GM18868 (cell line): ENCODE measurements around the gene CDK5R1.
"Not testable (repeated sequence)": the region's sequence is repeated elsewhere in the genome, so short reads cannot be mapped to it uniquely, and the experiment has no call there.

ENCODE experiments used
- ATAC-seq: cut with Tn5 transposase; IDR thresholded peaks from one replicate; pipeline ENCODE4 v1.9.1; 2021; ENCODE audit warnings: mild to moderate bottlenecking, moderate library complexity; ENCODE audit not compliant: unreplicated experiment

CDK5R1 gene

GRCh38 chr17:32486701-32487472 is at the start of gene CDK5R1:
Gene CDK5R1 (plus strand): TSS chr17:32486993. CDS start chr17:32487621, 628 bp downstream.
- ATAC-seq = peak; percentile 51

- no peak for ATAC-seq
These were observed 46.1 kb upstream of the CDK5R1 start for GRCh38 chr17:32440722-32441121.

- ATAC-seq = no peak
These were observed 44.9 kb upstream of the CDK5R1 start for GRCh38 chr17:32441886-32442285.

DNA sequence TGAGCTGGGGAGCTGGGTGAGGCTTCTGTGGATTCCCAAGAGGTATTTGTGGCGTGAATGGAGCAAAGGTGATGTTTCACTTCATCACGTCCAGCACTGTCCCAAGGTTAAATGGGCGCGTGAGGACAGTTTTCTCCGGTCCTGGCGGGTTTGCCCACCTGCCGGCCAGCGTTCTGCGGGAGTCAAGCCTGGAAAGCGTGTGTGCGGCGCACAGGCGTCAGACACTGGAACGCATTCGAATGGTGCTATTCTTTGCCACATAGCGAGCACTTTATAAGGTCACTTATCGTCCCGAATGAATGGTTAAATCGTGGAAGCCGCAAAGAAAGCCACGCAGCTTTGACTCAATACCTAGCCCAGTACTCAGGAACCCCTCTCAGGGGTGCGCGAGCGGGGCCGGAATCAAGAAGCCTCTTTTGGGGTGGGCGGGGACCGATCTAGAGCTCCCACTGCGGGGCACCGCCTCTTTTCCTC is 42.9 kb upstream of the CDK5R1 start:
- ATAC-seq = no peak

DNA sequence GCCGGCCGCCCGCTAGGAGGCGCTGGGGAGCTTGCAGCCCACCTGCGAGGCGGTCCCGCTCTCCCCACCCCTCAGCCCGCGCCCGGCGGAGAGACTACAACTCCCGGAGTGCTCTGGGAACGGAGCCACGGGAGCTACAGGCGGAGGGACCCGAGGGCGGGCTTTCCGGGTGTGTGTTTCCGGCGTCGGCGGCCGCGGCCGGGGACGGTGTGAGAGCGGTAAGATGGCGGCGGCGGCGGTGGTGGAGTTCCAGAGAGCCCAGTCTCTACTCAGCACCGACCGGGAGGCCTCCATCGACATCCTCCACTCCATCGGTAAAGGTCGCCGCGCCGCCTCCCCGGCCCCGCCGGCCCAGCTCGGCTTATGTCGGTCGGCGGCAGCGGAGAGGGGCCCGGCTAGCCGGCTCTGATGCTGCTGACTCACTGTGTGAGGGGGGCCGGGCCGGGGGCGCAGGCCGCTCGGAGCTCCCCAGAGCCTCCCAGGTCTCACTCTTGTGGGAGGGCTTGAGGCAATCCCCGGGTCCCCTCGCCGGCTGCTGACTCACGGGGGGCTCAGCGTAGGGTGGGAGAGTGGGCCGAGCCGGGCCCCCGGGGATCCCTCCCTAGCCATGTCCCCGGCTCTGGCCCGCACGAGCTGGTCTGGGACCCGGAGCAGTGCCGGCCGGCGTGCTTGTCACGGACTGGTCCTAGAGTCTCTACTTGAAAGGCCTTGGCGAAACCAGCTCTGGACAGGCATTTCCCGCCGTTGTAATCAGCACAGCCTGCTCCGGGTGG is 42.3 kb upstream of the CDK5R1 start, which contains the start of gene PSMD11:
TSS of gene PSMD11 (plus strand) at position 210 of the 773 bp plus-strand sequence. CDS start at position 224, 14 bp downstream.
- ATAC-seq = peak; percentile 92

- no peak for ATAC-seq
These were observed 41.7 kb upstream of the CDK5R1 start for GRCh38 chr17:32445074-32445415.

- no peak for ATAC-seq
These were observed 41.3 kb upstream of the CDK5R1 start for GRCh38 chr17:32445497-32445896.

GRCh38 chr17:32445971-32446370 is 40.8 kb upstream of the CDK5R1 start:
- no peak for ATAC-seq

- ATAC-seq = no peak
These were observed 39.8 kb upstream of the CDK5R1 start for GRCh38 chr17:32446949-32447348.

- ATAC-seq = no peak
These were observed 36.8 kb upstream of the CDK5R1 start for GRCh38 chr17:32449963-32450362.

DNA sequence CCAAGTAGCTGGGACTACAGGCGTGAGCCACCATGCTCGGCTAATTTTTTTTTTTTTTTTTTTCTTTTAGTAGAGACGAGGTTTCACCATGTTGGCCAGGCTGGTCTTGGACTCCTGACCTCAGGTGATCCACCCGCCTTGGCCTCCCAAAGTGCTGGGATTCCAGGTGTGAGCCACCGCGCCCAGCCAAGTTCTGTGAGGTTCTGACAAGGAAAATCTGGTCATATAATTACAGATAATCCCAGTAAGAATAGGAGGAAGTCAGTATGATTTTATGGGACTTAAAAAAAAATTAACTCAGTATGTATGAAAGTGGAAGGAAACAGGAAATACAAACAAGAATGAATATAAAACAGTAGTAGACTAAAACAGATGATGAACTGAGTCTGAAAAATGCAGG is 36.4 kb upstream of the CDK5R1 start:
- ATAC-seq = not testable (repeated sequence)

- ATAC-seq = no peak
These were observed 34.9 kb upstream of the CDK5R1 start for GRCh38 chr17:32451879-32452278.

- no peak for ATAC-seq
These were observed 34.5 kb upstream of the CDK5R1 start for GRCh38 chr17:32452281-32452680.

DNA sequence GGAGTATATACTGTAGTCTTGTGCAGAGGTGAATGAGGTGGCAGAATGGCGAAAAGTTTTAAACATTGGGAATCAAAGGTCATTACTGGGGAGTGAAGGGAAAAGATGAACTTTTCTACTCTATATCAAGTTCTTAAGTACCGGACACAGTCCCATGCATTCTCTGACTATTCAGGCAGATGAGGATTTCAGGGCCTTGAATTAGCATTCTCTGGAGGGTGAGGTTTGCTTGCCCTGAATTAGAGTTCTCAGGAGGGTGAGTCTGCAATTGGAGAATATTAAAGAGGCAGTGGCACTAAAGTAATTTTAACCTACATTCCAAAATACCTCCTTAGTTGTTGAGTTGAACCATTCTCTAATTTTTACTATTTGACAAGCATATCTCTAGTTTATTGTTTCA is 33.4 kb upstream of the CDK5R1 start:
- ATAC-seq = no peak

DNA sequence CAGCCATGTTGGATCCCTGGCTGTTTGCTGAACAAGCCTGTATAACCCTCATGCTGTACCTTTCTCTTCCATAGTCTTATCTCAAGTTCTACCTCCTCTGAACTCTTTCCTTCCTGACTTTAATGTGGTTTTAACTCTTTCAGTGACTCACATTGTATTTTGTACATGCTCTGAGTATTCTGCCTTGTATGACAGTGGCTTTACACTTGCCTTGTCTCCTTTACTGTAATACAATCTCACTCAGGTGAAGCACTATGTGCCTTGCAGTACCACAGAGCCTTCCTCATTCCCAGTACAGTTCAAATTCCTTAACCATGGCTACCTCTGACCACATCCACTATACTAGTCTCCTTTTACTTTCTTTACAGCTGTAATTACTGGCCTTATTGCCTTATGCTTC is 28.4 kb upstream of the CDK5R1 start:
- ATAC-seq = no peak

DNA sequence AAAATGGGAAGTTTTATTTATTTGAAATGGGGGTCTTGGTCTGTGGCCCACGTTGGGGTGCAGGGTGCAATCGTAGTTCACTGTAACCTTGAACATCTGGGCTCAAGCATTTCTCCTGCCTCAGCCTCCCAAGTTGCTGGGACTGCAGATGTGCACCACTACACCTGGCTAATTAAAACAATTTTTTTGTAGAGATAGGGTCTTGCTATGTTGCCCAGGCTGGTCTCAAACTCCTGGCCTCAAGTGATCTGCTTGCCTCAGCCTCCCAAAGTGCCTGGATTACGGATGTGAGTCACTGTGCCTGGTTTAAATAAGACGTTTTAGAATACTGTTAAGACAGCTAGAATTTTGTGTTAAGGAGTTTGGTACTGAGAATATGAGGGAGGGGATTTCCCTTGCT is 26.7 kb upstream of the CDK5R1 start:
- ATAC-seq = no peak

DNA sequence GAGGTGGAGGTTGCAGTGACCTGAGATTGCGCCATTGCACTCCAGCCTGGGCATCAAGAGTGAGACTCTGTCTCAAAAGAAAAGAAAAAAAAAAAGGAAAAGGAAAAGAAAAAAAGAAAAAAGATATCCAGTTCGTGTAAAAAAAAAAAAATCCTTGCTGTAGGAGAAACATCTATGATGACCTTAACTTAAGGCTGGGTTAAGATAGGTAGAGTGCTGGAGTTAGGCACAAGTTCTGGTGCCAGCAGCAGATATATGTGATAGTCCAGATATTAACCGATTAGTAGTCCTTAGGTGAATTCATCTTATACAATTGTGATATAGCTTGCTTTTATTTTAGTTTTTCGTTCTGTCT is 25.3 kb upstream of the CDK5R1 start:
- no peak for ATAC-seq

DNA sequence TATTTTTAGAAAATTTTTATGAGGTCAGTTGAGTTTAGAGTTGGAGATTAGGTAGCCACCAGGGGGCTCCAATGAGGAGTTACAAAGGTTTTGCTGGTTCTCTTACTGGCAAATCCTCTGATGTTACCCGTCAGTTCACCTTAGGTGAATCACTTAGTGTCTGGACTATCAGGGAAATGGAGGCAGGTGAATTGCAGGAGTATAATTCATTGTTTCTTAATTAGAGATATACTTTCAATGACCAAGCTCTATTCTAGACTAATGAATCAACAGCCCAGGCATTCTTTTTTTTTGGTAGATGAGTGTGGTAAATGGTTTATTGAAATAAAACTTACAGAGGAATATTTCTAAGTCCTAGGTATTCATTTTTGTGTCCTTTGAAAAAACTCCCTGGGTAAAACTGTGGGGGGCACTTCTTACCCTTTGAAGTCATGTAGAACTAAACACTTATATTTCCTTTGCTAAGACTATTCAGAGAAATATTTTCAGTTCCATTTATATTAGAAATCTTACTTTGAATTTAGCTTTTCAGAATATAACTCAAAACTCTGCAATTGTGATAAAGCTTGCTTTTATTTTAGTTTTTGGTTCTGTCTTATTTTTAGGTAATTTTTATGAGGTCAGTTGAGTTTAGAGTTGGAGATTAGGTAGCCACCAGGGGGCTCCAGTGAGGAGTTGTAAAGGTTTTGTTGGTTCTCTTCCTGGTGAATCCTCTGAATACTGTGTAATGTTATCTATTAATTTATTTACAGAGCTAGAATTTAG is 24.8 kb upstream of the CDK5R1 start:
- no peak for ATAC-seq

- ATAC-seq = no peak
These were observed 23.5 kb upstream of the CDK5R1 start for GRCh38 chr17:32463304-32463703.

GRCh38 chr17:32464374-32464773 is 22.4 kb upstream of the CDK5R1 start:
- ATAC-seq = no peak

DNA sequence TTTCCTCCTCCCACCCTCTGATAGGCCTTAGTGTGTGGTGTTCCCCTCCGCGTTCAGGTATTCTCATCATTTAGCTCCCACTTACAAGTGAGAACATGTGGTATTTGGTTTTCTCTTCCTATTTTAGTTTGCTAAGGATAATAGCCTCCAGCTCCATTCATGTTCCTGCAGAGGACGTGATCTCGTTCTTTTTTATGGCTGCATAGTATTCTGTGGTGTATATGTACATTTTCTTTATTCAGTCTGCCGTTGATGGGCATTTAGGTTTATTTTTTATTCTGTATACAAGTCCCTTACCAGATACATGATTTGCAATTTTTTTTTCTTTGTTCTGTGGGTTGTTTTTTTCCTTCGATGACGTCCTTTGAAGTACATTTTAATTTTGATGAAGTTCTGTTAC is 18.8 kb upstream of the CDK5R1 start:
- no peak for ATAC-seq
